Muscle of back (tissue), 11 donors: ENCODE measurements around the gene CDC42SE2. TPM values are rescaled to one million over a fixed set of nuclear protein-coding genes. Genes with fewer than 3 reads are reported as not detected.
"Not testable (repeated sequence)": the region's sequence is repeated elsewhere in the genome, so short reads cannot be mapped to it uniquely, and the experiment has no call there.

Source experiments
- DNase-seq, 3 donors: peaks; one replicate each; pipeline versions ENCODE4 v3.0.0 to v3.0.0-alpha.2; 2013
- polyA plus RNA-seq, 10 donors: library from polyadenylated mRNA; unstranded; fragments of 120-200 nt; gene quantifications; one replicate each; pipeline ENCODE4 v1.2.1, GENCODE V29; 2013; ENCODE audit not compliant: insufficient read length in 10 of 10

Gene CDC42SE2
- polyA plus RNA-seq, 10 donors, result 20.2 to 30.8 (median 26.4) TPM

- no peak for DNase-seq
These were observed 53.0 kb downstream of the CDC42SE2 start for GRCh38 chr5:131316822-131317221.

- DNase-seq, result no peak
These were observed 54.6 kb downstream of the CDC42SE2 start for GRCh38 chr5:131318455-131318854.

- no peak for DNase-seq
These were observed 57.2 kb downstream of the CDC42SE2 start for GRCh38 chr5:131321066-131321465.

GRCh38 chr5:131322926-131323325 lies 59.1 kb downstream of the CDC42SE2 start:
- no peak for DNase-seq

GRCh38 chr5:131323378-131323777 lies 59.5 kb downstream of the CDC42SE2 start:
- DNase-seq, result no peak

GRCh38 chr5:131324303-131324702 lies 60.5 kb downstream of the CDC42SE2 start:
- DNase-seq, result peak; percentile 18 to 82 (median 64)

- DNase-seq, result peak in 1 of 3 donors; percentile 21
These were observed 64.9 kb downstream of the CDC42SE2 start for GRCh38 chr5:131328536-131329285.

- no peak for DNase-seq
These were observed 65.4 kb downstream of the CDC42SE2 start for GRCh38 chr5:131329286-131329560.

- DNase-seq, result no peak
These were observed 66.2 kb downstream of the CDC42SE2 start for GRCh38 chr5:131330031-131330430.

GRCh38 chr5:131335756-131336155 lies 71.9 kb downstream of the CDC42SE2 start:
- not testable (repeated sequence) for DNase-seq

GRCh38 chr5:131336801-131337200 lies 72.9 kb downstream of the CDC42SE2 start:
- not testable (repeated sequence) for DNase-seq

- not testable (repeated sequence) for DNase-seq
These were observed 73.6 kb downstream of the CDC42SE2 start for GRCh38 chr5:131337240-131338050.

- no peak for DNase-seq
These were observed 74.2 kb downstream of the CDC42SE2 start for GRCh38 chr5:131338051-131338453.

GRCh38 chr5:131344288-131344687 lies 80.4 kb downstream of the CDC42SE2 start:
- DNase-seq, result not testable (repeated sequence)

GRCh38 chr5:131346204-131346603 lies 82.4 kb downstream of the CDC42SE2 start:
- not testable (repeated sequence) for DNase-seq

GRCh38 chr5:131353991-131354390 lies 90.1 kb downstream of the CDC42SE2 start:
- no peak for DNase-seq

GRCh38 chr5:131355971-131356528 lies 92.2 kb downstream of the CDC42SE2 start:
- DNase-seq, result no peak

- no peak for DNase-seq
These were observed 92.8 kb downstream of the CDC42SE2 start for GRCh38 chr5:131356619-131357018.

GRCh38 chr5:131357739-131358561 lies 94.1 kb downstream of the CDC42SE2 start:
- no peak for DNase-seq

- no peak for DNase-seq
These were observed 97.9 kb downstream of the CDC42SE2 start for GRCh38 chr5:131361677-131362315.

- no peak for DNase-seq
These were observed 100.1 kb downstream of the CDC42SE2 start for GRCh38 chr5:131363811-131364506.
